SK-N-SH (cell line): ENCODE measurements around the gene SLC29A1. TPM values are rescaled to one million over a fixed set of nuclear protein-coding genes. Genes with fewer than 3 reads are reported as not detected.

Experiments
- CTCF ChIA-PET: fragments of 300-600, 350-600 bp; formaldehyde crosslinking; extraction: SDS; loops from one replicate; lab custom pipeline; 2021; lab: Yijun Ruan, JAX
- POLR2A ChIA-PET: fragments of 350-600 bp; sonication (Branson Sonifier 250); formaldehyde crosslinking; extraction: SDS; loops from one replicate; lab custom pipeline; 2020; ENCODE audit warnings: antibody characterized with exemption, inconsistent platforms; lab: Yijun Ruan, JAX
- DNase-seq: peaks from one replicate; pipeline ENCODE4 v3.0.0; 2012
- H2AFZ ChIP-seq: fragments of 200-600 bp; sonication (generic); 2 replicates; pipeline ENCODE4 v1.8.1; 2016; ENCODE audit warnings: antibody characterized with exemption, mild to moderate bottlenecking, low read depth
- H3F3A ChIP-seq: fragments of 200-600 bp; sonication (generic); replicated peaks from 2 replicates; pipeline ENCODE3; 2016; ENCODE audit warnings: antibody characterized with exemption, mild to moderate bottlenecking; ENCODE audit not compliant: insufficient read depth
- H3K27ac ChIP-seq, 2 experiments: fragments of 200-500 bp in 1 of 2; fragments of 200-600 bp in 1 of 2; sonication (Bioruptor generic) in 1 of 2; sonication (generic), shearing (Covaris generic) in 1 of 2; 2 replicates each; pipeline versions ENCODE4 v1.5.1 to v1.6.1; 2014 to 2016; ENCODE audit warnings: low read depth in 2 of 2, inconsistent platforms in 1 of 2, low read length in 1 of 2, mild to moderate bottlenecking in 1 of 2, mixed read lengths in 1 of 2
- H3K27me3 ChIP-seq: fragments of 200-600 bp; sonication (generic), shearing (Covaris generic); 2 replicates; pipeline ENCODE4 v1.6.1; 2016; ENCODE audit warnings: mixed run types; ENCODE audit not compliant: insufficient read depth
- H3K36me3 ChIP-seq, 2 experiments: fragments of 200-500 bp in 1 of 2; fragments of 200-600 bp in 1 of 2; sonication (Bioruptor generic) in 1 of 2; sonication (generic) in 1 of 2; replicated peaks in 1 of 2; 2 replicates each; pipeline versions ENCODE3 to v1.5.1; 2014 to 2016; ENCODE audit warnings: low read length in 1 of 2, mild to moderate bottlenecking in 1 of 2; ENCODE audit not compliant: insufficient read depth in 2 of 2, control insufficient read depth in 1 of 2
- H3K4me1 ChIP-seq, 2 experiments: fragments of 200-500 bp in 1 of 2; fragments of 200-600 bp in 1 of 2; sonication (Bioruptor generic) in 1 of 2; sonication (generic), shearing (Covaris generic) in 1 of 2; 2 replicates each; pipeline versions ENCODE4 v1.5.1 to v1.6.1; 2014 to 2016; ENCODE audit warnings: low read depth in 1 of 2, low read length in 1 of 2, mixed run types in 1 of 2; ENCODE audit not compliant: insufficient read depth in 2 of 2, control insufficient read depth in 1 of 2
- H3K4me2 ChIP-seq: fragments of 200-600 bp; sonication (generic), shearing (Covaris generic); 2 replicates; pipeline ENCODE4 v1.6.1; 2017; ENCODE audit warnings: mixed run types
- H3K4me3 ChIP-seq, 2 experiments: fragments of 200-500 bp in 1 of 2; fragments of 200-600 bp in 1 of 2; sonication (Bioruptor generic) in 1 of 2; sonication (generic), shearing (Covaris generic) in 1 of 2; 2 replicates each; pipeline versions ENCODE4 v1.5.1 to v1.8.1; 2014 to 2016; ENCODE audit warnings: low read depth in 2 of 2, inconsistent platforms in 1 of 2, low read length in 1 of 2, mild to moderate bottlenecking in 1 of 2, mixed read lengths in 1 of 2, moderate library complexity in 1 of 2
- H3K79me2 ChIP-seq: fragments of 200-600 bp; sonication (generic); 2 replicates; pipeline ENCODE4 v1.8.1; 2017; ENCODE audit warnings: mild to moderate bottlenecking; ENCODE audit not compliant: insufficient read depth
- H3K9ac ChIP-seq: fragments of 200-600 bp; sonication (generic); 2 replicates; pipeline ENCODE4 v1.6.1; 2017; ENCODE audit warnings: mixed run types
- H3K9me2 ChIP-seq: fragments of 200-600 bp; sonication (generic); 2 replicates; pipeline ENCODE4 v1.6.1; 2017; ENCODE audit warnings: mixed run types
- H3K9me3 ChIP-seq: fragments of 200-600 bp; sonication (generic); 2 replicates; pipeline ENCODE4 v1.6.1; 2017; ENCODE audit warnings: mixed run types, mild to moderate bottlenecking, moderate library complexity
- H4K20me1 ChIP-seq: fragments of 200-600 bp; sonication (generic); 2 replicates; pipeline ENCODE4 v1.6.1; 2017; ENCODE audit warnings: mild to moderate bottlenecking, mixed run types; ENCODE audit not compliant: insufficient read depth
- EZH2phosphoT487 ChIP-seq: fragments of 200-600 bp; sonication (generic); IDR thresholded peaks from 2 replicates; pipeline ENCODE4 v1.6.1; 2017; ENCODE audit warnings: low read depth, mixed run types, mild to moderate bottlenecking, antibody characterized with exemption, moderate library complexity, borderline replicate concordance
- FOSL2 ChIP-seq: IDR thresholded peaks from 2 replicates; pipeline ENCODE4 v1.4.0; 2012; ENCODE audit warnings: low read depth, mild to moderate bottlenecking, moderate library complexity, borderline replicate concordance
- FOXJ3 ChIP-seq: sonication (generic); formaldehyde crosslinking; IDR thresholded peaks from 2 replicates; pipeline ENCODE4 v1.5.1; 2020; ENCODE audit warnings: mild to moderate bottlenecking, missing genetic modification reagents
- GABPA ChIP-seq: IDR thresholded peaks from 2 replicates; pipeline ENCODE4 v1.4.0; 2012; ENCODE audit warnings: low read depth, mild to moderate bottlenecking
- GATA2 ChIP-seq: sonication (generic); formaldehyde crosslinking; IDR thresholded peaks from 2 replicates; pipeline ENCODE4 v1.5.0; 2020; ENCODE audit warnings: mild to moderate bottlenecking, missing genetic modification reagents
- JUND ChIP-seq: IDR thresholded peaks from 2 replicates; pipeline ENCODE4 v1.4.0; 2012
- MXI1 ChIP-seq: IDR thresholded peaks from 2 replicates; pipeline ENCODE4 v1.6.1; 2012; ENCODE audit warnings: mild to moderate bottlenecking, low read depth, low read length, improper control_type of control experiment
- NFIC ChIP-seq: IDR thresholded peaks from 2 replicates; pipeline ENCODE4 v1.4.0; 2012; ENCODE audit warnings: borderline replicate concordance
- NRF1 ChIP-seq: IDR thresholded peaks from 2 replicates; pipeline ENCODE4 v1.6.1; 2012; ENCODE audit warnings: low read depth, mild to moderate bottlenecking, low read length
- POLR2AphosphoS5 ChIP-seq: IDR thresholded peaks from 2 replicates; pipeline ENCODE4 v1.6.1; 2012; ENCODE audit warnings: low read depth, low read length
- RAD21 ChIP-seq: IDR thresholded peaks from 2 replicates; pipeline ENCODE4 v1.6.1; 2012; ENCODE audit warnings: mild to moderate bottlenecking, low read length
- RCOR1 ChIP-seq: fragments of 150-350 bp; IDR thresholded peaks from 2 replicates; pipeline ENCODE4 v1.6.1; 2017; ENCODE audit warnings: antibody characterized with exemption, low read length
- RXRA ChIP-seq: IDR thresholded peaks from 2 replicates; pipeline ENCODE4 v1.4.0; 2012; ENCODE audit warnings: low read depth, mild to moderate bottlenecking, borderline replicate concordance
- SIN3A ChIP-seq: IDR thresholded peaks from 2 replicates; pipeline ENCODE4 v1.6.1; 2012; ENCODE audit warnings: low read depth, mild to moderate bottlenecking, low read length, moderate library complexity, borderline replicate concordance
- TAF1 ChIP-seq: IDR thresholded peaks from 2 replicates; pipeline ENCODE4 v1.6.1; 2012; ENCODE audit warnings: low read depth, mild to moderate bottlenecking, low read length, moderate library complexity, borderline replicate concordance
- TCF12 ChIP-seq: IDR thresholded peaks from 2 replicates; pipeline ENCODE4 v1.4.0; 2012
- TEAD4 ChIP-seq: IDR thresholded peaks from 2 replicates; pipeline ENCODE4 v1.4.0; 2012; ENCODE audit warnings: mild to moderate bottlenecking, borderline replicate concordance; ENCODE audit not compliant: insufficient read depth
- YY1 ChIP-seq: IDR thresholded peaks from 2 replicates; pipeline ENCODE4 v1.4.0; 2012; ENCODE audit warnings: low read depth, mild to moderate bottlenecking
- WGBS: methylation state at CpG from one replicate; pipeline ENCODE4 v1.1.6; 2017; ENCODE audit warnings: low lambda C conversion rate; 5-methylcytosine and 5-hydroxymethylcytosine counted together
- polyA plus RNA-seq, 3 experiments: library from polyadenylated mRNA; depleted of rRNA; stranded (reverse); fragments of >200 nt; gene quantifications; 2 replicates each; pipeline ENCODE4 v1.2.3, GENCODE V29; 2012
- TF ChIP-seq, protein P1 (sequence below): IDR thresholded peaks from 2 replicates; pipeline ENCODE4 v1.4.0; 2012; ENCODE audit warnings: low read depth, borderline replicate concordance
- TF ChIP-seq, protein P2 (sequence below): fragments of 150-350 bp; IDR thresholded peaks from 2 replicates; pipeline ENCODE4 v1.6.1; 2017; ENCODE audit warnings: antibody characterized with exemption, low read length, low read depth, borderline replicate concordance
- TF ChIP-seq, protein P3 (sequence below): fragments of 200-600 bp; sonication (generic); IDR thresholded peaks from 2 replicates; pipeline ENCODE4 v1.6.1; 2017; ENCODE audit warnings: antibody characterized with exemption, mild to moderate bottlenecking, moderate library complexity

SLC29A1 gene
- polyA plus RNA-seq, 1 of the 3 experiments (the other 2 are of a cell fraction): 44.5 TPM

DNA sequence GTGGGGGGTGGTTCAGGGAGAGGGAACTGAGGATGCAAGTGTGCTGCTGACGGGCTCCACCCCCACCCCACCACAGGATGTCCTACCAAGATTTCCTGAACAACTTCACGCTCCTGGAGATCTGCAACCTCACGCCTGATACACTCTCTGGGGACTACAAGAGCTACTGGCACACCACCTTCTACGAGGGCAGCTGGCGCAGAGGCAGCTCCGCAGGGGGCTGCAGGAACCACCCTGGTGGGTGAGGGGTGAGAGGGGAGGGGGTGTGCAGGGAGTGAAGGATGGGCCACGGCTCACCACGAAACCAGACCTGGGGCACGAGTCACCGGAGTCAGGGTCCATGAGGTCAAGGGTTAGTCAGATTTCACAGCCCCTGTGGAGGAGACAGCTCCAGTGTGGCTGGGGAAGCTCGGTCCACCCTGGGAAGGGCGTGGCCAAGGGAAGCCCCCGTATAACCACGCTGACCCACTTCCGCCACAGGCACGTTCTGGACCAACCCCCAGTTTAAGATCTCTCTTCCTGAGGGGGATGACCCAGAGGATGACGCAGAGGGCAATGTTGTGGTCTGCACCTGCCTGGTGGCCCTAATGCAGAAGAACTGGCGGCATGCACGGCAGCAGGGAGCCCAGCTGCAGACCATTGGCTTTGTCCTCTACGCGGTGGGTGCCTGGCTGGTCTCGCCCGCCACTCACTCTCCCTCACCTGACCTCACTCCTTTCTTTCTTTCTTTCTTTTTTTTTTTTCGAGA is 46.5 kb upstream of the SLC29A1 start:
- Histone ChIP-seq H3K4me2 (no peak overlapping the region), H3K27ac (no peak overlapping the region)

DNA sequence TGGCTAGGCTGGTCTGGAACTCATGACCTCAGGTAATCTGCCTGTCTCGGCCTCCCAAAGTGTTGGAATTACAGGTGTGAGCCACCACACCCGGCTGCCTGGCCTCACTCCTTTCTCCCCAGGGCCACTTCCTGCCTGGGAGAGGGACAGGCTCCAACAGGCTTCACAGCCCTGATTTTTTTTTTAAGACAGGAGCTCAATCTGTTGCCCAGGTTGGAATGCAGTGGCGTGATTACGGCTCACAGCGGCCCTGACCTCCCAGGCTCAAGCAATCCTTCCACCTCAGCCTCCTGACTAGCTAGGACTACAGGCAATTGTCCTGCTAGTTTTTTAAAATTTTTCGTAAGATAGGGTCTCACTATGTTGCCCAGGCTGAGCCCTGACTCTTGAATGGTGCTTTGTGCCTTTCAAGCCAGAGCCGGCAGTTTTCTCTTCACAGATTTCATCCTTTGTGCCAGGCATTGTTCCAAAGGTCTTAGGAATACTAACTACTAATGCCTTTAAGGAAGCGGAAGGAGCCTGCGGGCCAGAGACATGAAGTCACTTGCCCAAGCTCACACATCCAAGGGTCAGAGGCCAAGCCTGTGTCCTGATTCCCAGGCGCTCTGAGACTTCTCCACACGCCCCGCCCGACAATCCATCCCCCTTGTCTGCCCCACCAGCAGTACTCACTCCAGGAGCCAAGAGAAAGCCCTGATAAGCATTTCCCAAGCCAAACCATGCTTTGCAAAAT is 45.5 kb upstream of the SLC29A1 start:
- CTCF ChIA-PET: interaction anchor here (1.3 to 4.0 kb wide), 3 partner anchors 14 to 60 kb away, joined by 3 to 22 read pairs (median 4); no protein-coding TSS in a partner anchor
- H3K4me3 ChIP-seq: no peak overlapping the region
- H3K4me2 ChIP-seq: no peak overlapping the region
- H3K4me1 ChIP-seq: peaks cover 0 to 2% of the 10 kb centered on the region in 2 experiments; a peak in 2 of 4 replicates
- 88% methylated on average over 13 of the region's 13 CpGs for WGBS
- H3F3A ChIP-seq: peaks cover 14% of the 10 kb centered on the region
- no peaks in the 10 kb centered on the region for H3K9me3 ChIP-seq
- H4K20me1 ChIP-seq: no peaks in the 10 kb centered on the region
- H3K36me3 ChIP-seq: no peaks in the 10 kb centered on the region
- POLR2A ChIA-PET: no interaction called here
- no peak overlapping the region for H2AFZ ChIP-seq
- no peak overlapping the region for H3K9ac ChIP-seq
- no peaks in the 10 kb centered on the region for H3K9me2 ChIP-seq
- DNase-seq: no peak
- H3K27ac ChIP-seq: no peak overlapping the region
- H3K79me2 ChIP-seq: no peaks in the 10 kb centered on the region
- H3K27me3 ChIP-seq: no peaks in the 10 kb centered on the region
- TF ChIP-seq POLR2AphosphoS5: no peak
- no peak for TF ChIP-seq MXI1
- no peak for TF ChIP-seq RXRA
- no peak for TF ChIP-seq EZH2phosphoT487
- no peak for TF ChIP-seq FOSL2
- no peak for TF ChIP-seq NFIC
- TF ChIP-seq, protein P1, sequence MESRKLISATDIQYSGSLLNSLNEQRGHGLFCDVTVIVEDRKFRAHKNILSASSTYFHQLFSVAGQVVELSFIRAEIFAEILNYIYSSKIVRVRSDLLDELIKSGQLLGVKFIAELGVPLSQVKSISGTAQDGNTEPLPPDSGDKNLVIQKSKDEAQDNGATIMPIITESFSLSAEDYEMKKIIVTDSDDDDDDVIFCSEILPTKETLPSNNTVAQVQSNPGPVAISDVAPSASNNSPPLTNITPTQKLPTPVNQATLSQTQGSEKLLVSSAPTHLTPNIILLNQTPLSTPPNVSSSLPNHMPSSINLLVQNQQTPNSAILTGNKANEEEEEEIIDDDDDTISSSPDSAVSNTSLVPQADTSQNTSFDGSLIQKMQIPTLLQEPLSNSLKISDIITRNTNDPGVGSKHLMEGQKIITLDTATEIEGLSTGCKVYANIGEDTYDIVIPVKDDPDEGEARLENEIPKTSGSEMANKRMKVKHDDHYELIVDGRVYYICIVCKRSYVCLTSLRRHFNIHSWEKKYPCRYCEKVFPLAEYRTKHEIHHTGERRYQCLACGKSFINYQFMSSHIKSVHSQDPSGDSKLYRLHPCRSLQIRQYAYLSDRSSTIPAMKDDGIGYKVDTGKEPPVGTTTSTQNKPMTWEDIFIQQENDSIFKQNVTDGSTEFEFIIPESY: no peak
- no peak for TF ChIP-seq SIN3A
- no peak for TF ChIP-seq RCOR1
- no peak for TF ChIP-seq JUND
- TF ChIP-seq NRF1: no peak
- no peak for TF ChIP-seq RAD21
- TF ChIP-seq, protein P2, sequence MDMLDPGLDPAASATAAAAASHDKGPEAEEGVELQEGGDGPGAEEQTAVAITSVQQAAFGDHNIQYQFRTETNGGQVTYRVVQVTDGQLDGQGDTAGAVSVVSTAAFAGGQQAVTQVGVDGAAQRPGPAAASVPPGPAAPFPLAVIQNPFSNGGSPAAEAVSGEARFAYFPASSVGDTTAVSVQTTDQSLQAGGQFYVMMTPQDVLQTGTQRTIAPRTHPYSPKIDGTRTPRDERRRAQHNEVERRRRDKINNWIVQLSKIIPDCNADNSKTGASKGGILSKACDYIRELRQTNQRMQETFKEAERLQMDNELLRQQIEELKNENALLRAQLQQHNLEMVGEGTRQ: no peak
- TF ChIP-seq TAF1: no peak

More for the DNA sequence above, 46.5 kb upstream of the SLC29A1 start:
- H3K79me2 ChIP-seq: no peaks in the 10 kb centered on the region
- no peak overlapping the region for H2AFZ ChIP-seq
- H3K27me3 ChIP-seq: no peaks in the 10 kb centered on the region
- no peak overlapping the region for H3K9ac ChIP-seq
- TF ChIP-seq MXI1 (no peak), TCF12 (no peak), TEAD4 (no peak), GATA2 (CRISPR knock-in tag) (no peak), TAF1 (no peak), YY1 (no peak), FOXJ3 (CRISPR knock-in tag) (no peak), EZH2phosphoT487 (no peak), GABPA (no peak)
- TF ChIP-seq, protein P3, sequence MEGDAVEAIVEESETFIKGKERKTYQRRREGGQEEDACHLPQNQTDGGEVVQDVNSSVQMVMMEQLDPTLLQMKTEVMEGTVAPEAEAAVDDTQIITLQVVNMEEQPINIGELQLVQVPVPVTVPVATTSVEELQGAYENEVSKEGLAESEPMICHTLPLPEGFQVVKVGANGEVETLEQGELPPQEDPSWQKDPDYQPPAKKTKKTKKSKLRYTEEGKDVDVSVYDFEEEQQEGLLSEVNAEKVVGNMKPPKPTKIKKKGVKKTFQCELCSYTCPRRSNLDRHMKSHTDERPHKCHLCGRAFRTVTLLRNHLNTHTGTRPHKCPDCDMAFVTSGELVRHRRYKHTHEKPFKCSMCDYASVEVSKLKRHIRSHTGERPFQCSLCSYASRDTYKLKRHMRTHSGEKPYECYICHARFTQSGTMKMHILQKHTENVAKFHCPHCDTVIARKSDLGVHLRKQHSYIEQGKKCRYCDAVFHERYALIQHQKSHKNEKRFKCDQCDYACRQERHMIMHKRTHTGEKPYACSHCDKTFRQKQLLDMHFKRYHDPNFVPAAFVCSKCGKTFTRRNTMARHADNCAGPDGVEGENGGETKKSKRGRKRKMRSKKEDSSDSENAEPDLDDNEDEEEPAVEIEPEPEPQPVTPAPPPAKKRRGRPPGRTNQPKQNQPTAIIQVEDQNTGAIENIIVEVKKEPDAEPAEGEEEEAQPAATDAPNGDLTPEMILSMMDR: no peak
- ChIA-PET CTCF (interaction anchor here (1.1 to 4.0 kb wide), 5 partner anchors 15 to 161 kb away, joined by 3 to 22 read pairs (median 3); no protein-coding TSS in a partner anchor), POLR2A (no interaction called here)
- no peaks in the 10 kb centered on the region for H3K9me3 ChIP-seq
- 82% methylated on average over 24 of the region's 24 CpGs for WGBS
- no peaks in the 10 kb centered on the region for H3K9me2 ChIP-seq
- no peak for DNase-seq
- H3K36me3 ChIP-seq: no peaks in the 10 kb centered on the region
- no peaks in the 10 kb centered on the region for H4K20me1 ChIP-seq
- H3F3A ChIP-seq: peaks cover 14% of the 10 kb centered on the region
- H3K4me3 ChIP-seq: no peak overlapping the region
- H3K4me1 ChIP-seq: peaks cover 0 to 4% of the 10 kb centered on the region in 2 experiments; a peak in 2 of 4 replicates
